Osteoblast (primary cell): ENCODE data around the gene OPN5. TPM values are rescaled to one million over a fixed set of nuclear protein-coding genes. Genes with fewer than 3 reads are reported as not detected.

ENCODE experiments used
- DNase-seq: peaks from one replicate; pipeline ENCODE4 v3.0.0; 2011; ENCODE audit warnings: low spot score, mixed read lengths; ENCODE audit not compliant: insufficient read length; ENCODE audit errors: missing footprints
- H2AFZ ChIP-seq: 2 replicates; pipeline ENCODE4 v1.6.0; 2011; ENCODE audit warnings: mild to moderate bottlenecking, low read length
- H3K27ac ChIP-seq: 2 replicates; pipeline ENCODE4 v1.5.1; 2011; ENCODE audit warnings: mild to moderate bottlenecking, low read depth, low read length, moderate library complexity
- H3K27me3 ChIP-seq: 2 replicates; pipeline ENCODE4 v1.6.0; 2012; ENCODE audit warnings: mild to moderate bottlenecking, control low read depth, inconsistent platforms, low read length, moderate library complexity; ENCODE audit not compliant: insufficient read depth
- H3K36me3 ChIP-seq: 2 replicates; pipeline ENCODE4 v1.5.1; 2011; ENCODE audit warnings: mild to moderate bottlenecking, low read length, control low read depth, moderate library complexity; ENCODE audit not compliant: insufficient read depth
- H3K4me1 ChIP-seq: 2 replicates; pipeline ENCODE4 v1.5.1; 2011; ENCODE audit warnings: mild to moderate bottlenecking, low read length, control low read depth, moderate library complexity; ENCODE audit not compliant: insufficient read depth
- H3K4me2 ChIP-seq: 2 replicates; pipeline ENCODE4 v1.6.0; 2011; ENCODE audit warnings: mild to moderate bottlenecking, low read length; ENCODE audit not compliant: insufficient read depth
- H3K4me3 ChIP-seq: fragments of 200-600 bp; sonication (generic); 3 replicates; pipeline ENCODE4 v1.5.1; 2012; ENCODE audit warnings: mild to moderate bottlenecking, low read length, inconsistent platforms; ENCODE audit not compliant: insufficient read depth
- H3K79me2 ChIP-seq: 2 replicates; pipeline ENCODE4 v1.6.0; 2012; ENCODE audit warnings: mild to moderate bottlenecking, low read length, control low read depth, inconsistent platforms; ENCODE audit not compliant: insufficient read depth
- H3K9me3 ChIP-seq: 2 replicates; pipeline ENCODE4 v1.5.1; 2011; ENCODE audit warnings: low read depth, low read length, control low read depth
- H4K20me1 ChIP-seq: 2 replicates; pipeline ENCODE4 v1.6.0; 2012; ENCODE audit warnings: mild to moderate bottlenecking, low read length, control low read depth; ENCODE audit not compliant: insufficient read depth
- small RNA-seq: library from RNA; depleted of rRNA; stranded (forward); fragments of <200 nt; gene quantifications from one replicate; pipeline ENCODE3, GENCODE V24; 2012
- total RNA-seq: library from RNA; depleted of rRNA; stranded (reverse); fragments of >200 nt; gene quantifications from 2 replicates; pipeline ENCODE4 v1.2.3, GENCODE V29; 2012
- TF ChIP-seq, protein P1 (sequence below): IDR thresholded peaks from 2 replicates; pipeline ENCODE4 v1.5.1; 2011; ENCODE audit warnings: mild to moderate bottlenecking, low read depth, low read length, moderate library complexity; ENCODE audit errors: extremely low read depth

Gene OPN5
- total RNA-seq, 1 donor, result under 0.01 TPM

DNA sequence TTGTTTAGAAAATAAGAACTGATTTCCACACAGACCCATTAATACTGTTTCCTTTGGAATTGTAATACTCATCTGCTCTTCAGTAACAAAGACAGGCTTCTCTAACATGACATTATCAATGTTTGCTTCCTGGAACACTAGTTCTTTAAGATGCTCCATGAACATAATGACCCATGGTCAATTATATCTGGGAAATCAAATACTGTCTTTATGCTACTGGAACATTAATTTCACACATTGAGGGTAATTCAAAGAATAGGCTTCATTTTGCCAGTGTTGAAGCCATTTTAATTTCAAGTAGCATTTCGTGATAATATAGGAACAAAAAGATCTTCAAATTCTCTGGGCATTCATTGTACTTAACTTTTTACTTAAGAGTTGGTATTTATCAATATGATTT is 80.9 kb downstream of the OPN5 start:
- TF ChIP-seq, protein P1, sequence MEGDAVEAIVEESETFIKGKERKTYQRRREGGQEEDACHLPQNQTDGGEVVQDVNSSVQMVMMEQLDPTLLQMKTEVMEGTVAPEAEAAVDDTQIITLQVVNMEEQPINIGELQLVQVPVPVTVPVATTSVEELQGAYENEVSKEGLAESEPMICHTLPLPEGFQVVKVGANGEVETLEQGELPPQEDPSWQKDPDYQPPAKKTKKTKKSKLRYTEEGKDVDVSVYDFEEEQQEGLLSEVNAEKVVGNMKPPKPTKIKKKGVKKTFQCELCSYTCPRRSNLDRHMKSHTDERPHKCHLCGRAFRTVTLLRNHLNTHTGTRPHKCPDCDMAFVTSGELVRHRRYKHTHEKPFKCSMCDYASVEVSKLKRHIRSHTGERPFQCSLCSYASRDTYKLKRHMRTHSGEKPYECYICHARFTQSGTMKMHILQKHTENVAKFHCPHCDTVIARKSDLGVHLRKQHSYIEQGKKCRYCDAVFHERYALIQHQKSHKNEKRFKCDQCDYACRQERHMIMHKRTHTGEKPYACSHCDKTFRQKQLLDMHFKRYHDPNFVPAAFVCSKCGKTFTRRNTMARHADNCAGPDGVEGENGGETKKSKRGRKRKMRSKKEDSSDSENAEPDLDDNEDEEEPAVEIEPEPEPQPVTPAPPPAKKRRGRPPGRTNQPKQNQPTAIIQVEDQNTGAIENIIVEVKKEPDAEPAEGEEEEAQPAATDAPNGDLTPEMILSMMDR, result no peak
- no peaks in the 10 kb centered on the region for H3K36me3 ChIP-seq
- DNase-seq, result no peak
- H3K79me2 ChIP-seq, result no peaks in the 10 kb centered on the region
- no peak overlapping the region for H3K27ac ChIP-seq
- no peak overlapping the region for H3K4me2 ChIP-seq
- no peak overlapping the region for H3K4me3 ChIP-seq
- no peak overlapping the region for H2AFZ ChIP-seq
- no peaks in the 10 kb centered on the region for H3K4me1 ChIP-seq
- H4K20me1 ChIP-seq, result no peaks in the 10 kb centered on the region
- no peaks in the 10 kb centered on the region for H3K27me3 ChIP-seq
- H3K9me3 ChIP-seq, result no peaks in the 10 kb centered on the region

DNA sequence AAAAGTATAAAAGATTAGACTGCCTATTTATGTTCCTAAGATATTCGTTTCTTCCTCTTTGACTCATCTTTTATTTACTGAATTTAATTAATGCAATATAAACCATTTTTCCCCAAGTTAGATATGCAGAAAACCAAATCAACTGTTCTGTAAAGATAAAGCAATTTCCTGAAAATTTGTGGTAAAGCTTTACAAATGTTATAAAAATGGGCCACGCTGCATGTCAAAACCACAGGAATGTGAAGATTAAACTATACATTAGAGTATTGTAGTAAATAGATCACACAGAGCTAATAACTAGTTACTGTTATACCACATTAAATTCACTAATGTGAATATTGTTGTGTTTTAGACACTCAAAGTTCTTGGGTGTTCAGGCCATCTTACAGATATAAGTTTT is 83.4 kb downstream of the OPN5 start:
- DNase-seq, result no peak
- no peaks in the 10 kb centered on the region for H3K79me2 ChIP-seq
- no peaks in the 10 kb centered on the region for H3K27me3 ChIP-seq
- H3K4me1 ChIP-seq, result no peaks in the 10 kb centered on the region
- H3K27ac ChIP-seq, result no peak overlapping the region
- H4K20me1 ChIP-seq, result no peaks in the 10 kb centered on the region
- no peak overlapping the region for H3K4me3 ChIP-seq
- no peak overlapping the region for H3K4me2 ChIP-seq
- H3K9me3 ChIP-seq, result no peaks in the 10 kb centered on the region
- no peak overlapping the region for H2AFZ ChIP-seq
- H3K36me3 ChIP-seq, result no peaks in the 10 kb centered on the region
- TF ChIP-seq, protein P1, result no peak

DNA sequence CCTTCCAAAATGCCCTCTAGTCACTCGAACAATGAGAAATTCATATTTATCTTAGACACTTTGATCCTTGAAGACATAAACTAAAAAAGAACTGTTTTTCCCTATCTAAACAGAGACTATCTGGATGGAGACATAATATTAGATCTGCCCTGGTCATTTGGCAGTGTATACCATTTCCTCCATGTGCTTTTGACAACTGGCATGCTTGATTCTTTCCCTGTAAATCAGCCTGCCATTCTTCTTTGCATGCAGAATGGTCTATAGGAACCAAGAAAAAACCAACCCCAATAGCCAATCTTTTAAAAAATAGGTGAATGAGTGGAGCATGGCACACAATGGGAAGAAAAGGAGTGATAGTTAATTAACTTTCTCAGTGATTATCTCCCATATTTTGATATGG is 93.8 kb downstream of the OPN5 start:
- no peak overlapping the region for H3K27ac ChIP-seq
- H3K9me3 ChIP-seq, result no peaks in the 10 kb centered on the region
- H2AFZ ChIP-seq, result no peak overlapping the region
- H3K27me3 ChIP-seq, result no peaks in the 10 kb centered on the region
- H3K4me3 ChIP-seq, result no peak overlapping the region
- H3K36me3 ChIP-seq, result no peaks in the 10 kb centered on the region
- H3K4me1 ChIP-seq, result no peaks in the 10 kb centered on the region
- H4K20me1 ChIP-seq, result no peaks in the 10 kb centered on the region
- DNase-seq, result no peak
- no peak overlapping the region for H3K4me2 ChIP-seq
- TF ChIP-seq, protein P1, result no peak
- no peaks in the 10 kb centered on the region for H3K79me2 ChIP-seq

Small RNAs within 50 kb of the gene (small RNA-seq; reads per million reads assigned to genes)
- not detected for gene RNU1-105P

Other genes starting within 250 kb of the OPN5 start
- gene ADGRF4, start 83.5 kb upstream of the OPN5 start, total RNA-seq, result under 0.01 TPM in 2 replicates